ENCODE data around the gene TLCD3A. TPM values are rescaled to one million over a fixed set of nuclear protein-coding genes. Genes with fewer than 3 reads are reported as not detected.
"Not testable (repeated sequence)": the region's sequence is repeated elsewhere in the genome, so short reads cannot be mapped to it uniquely, and the experiment has no call there.

TLCD3A gene
- total and polyA plus RNA-seq, 2 donors: 5.1 to 7.8 TPM

DNA sequence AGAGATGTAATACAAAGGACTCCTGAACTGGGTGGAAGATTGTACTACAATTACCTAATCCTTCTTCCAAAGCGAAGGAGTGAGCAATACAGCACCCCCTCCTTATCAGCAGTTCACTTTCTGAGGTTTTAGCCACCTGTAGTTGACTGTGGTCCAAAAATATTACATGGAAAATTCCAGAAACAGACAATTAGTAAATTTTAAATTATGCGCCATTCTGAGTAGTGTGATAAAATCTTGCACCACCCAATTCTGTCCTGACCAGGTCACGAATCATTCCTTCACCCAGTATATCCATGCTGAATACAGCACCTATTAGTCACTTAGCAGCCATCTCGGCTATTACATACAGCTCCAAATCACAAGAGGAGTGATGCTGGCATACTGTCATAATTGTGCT is 41.0 kb upstream of the TLCD3A start:
- no peak for DNase-seq (ENCODE audit: low read depth in 6 of 9, low spot score in 9 of 9)
- Histone ChIP-seq H3K4me1 (ENCODE audit: control insufficient read depth in 2 of 2, insufficient read depth in 2 of 2, low read length in 2 of 2) (no peaks in the 10 kb centered on the region), H3K27me3 (ENCODE audit: control insufficient read depth in 2 of 2, insufficient read depth in 1 of 2, low read length in 1 of 2) (no peaks in the 10 kb centered on the region), H3K36me3 (ENCODE audit: control insufficient read depth in 2 of 2, insufficient read depth in 2 of 2, low read length in 1 of 2) (peaks cover 26 to 51% of the 10 kb centered on the region in 2 donors), H3K9me3 (ENCODE audit: control insufficient read depth in 2 of 2, insufficient read depth in 1 of 2, low read length in 1 of 2) (no peaks in the 10 kb centered on the region), H3K4me3 (ENCODE audit: low read length in 2 of 2) (no peak overlapping the region), H3K27ac (ENCODE audit: low read depth in 1 of 2, low read length in 1 of 2) (no peak overlapping the region)
- 98% methylated on average over 4 of the region's 4 CpGs for WGBS

DNA sequence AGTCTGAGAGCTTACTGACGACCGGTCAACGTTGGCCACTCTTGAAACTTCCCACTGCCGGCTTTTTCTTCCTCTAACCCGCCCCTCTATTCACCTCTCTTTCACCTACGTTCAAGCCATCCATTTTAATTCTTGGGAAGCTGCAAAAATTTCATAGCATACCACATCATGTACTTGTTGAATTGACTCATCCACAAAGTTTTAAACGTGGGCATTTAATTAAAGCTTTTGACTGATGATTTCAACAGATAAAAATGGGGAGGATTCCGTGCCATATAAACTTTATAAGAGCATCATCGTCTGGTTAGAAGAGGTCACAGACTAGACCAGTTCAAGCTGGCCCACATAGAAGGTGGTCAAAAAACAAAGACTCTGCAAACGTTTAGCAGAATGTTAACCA is 40.3 kb upstream of the TLCD3A start:
- no peak overlapping the region for H3K4me3 ChIP-seq (ENCODE audit: low read length in 2 of 2)
- no peaks in the 10 kb centered on the region for H3K27me3 ChIP-seq (ENCODE audit: control insufficient read depth in 2 of 2, insufficient read depth in 1 of 2, low read length in 1 of 2)
- no peak for DNase-seq (ENCODE audit: low read depth in 6 of 9, low spot score in 9 of 9)
- H3K4me1 ChIP-seq (ENCODE audit: control insufficient read depth in 2 of 2, insufficient read depth in 2 of 2, low read length in 2 of 2): no peaks in the 10 kb centered on the region
- no peak overlapping the region for H3K27ac ChIP-seq (ENCODE audit: low read depth in 1 of 2, low read length in 1 of 2)
- H3K36me3 ChIP-seq (ENCODE audit: control insufficient read depth in 2 of 2, insufficient read depth in 2 of 2, low read length in 1 of 2): peaks cover 33 to 58% of the 10 kb centered on the region in 2 donors
- WGBS: 97% methylated on average over 10 of the region's 10 CpGs
- H3K9me3 ChIP-seq (ENCODE audit: control insufficient read depth in 2 of 2, insufficient read depth in 1 of 2, low read length in 1 of 2): no peaks in the 10 kb centered on the region

GRCh38 chr17:693791-694638 is 38.4 kb upstream of the TLCD3A start:
- Histone ChIP-seq H3K36me3 (ENCODE audit: control insufficient read depth in 2 of 2, insufficient read depth in 2 of 2, low read length in 1 of 2) (peaks cover 43 to 65% of the 10 kb centered on the region in 2 donors), H3K9me3 (ENCODE audit: control insufficient read depth in 2 of 2, insufficient read depth in 1 of 2, low read length in 1 of 2) (no peaks in the 10 kb centered on the region), H3K4me3 (ENCODE audit: low read length in 2 of 2) (no peak overlapping the region), H3K27me3 (ENCODE audit: control insufficient read depth in 2 of 2, insufficient read depth in 1 of 2, low read length in 1 of 2) (no peaks in the 10 kb centered on the region), H3K4me1 (ENCODE audit: control insufficient read depth in 2 of 2, insufficient read depth in 2 of 2, low read length in 2 of 2) (no peaks in the 10 kb centered on the region), H3K27ac (ENCODE audit: low read depth in 1 of 2, low read length in 1 of 2) (no peak overlapping the region)
- 96% methylated on average over 14 of the region's 14 CpGs for WGBS
- no peak for DNase-seq (ENCODE audit: low read depth in 6 of 9, low spot score in 9 of 9)

DNA sequence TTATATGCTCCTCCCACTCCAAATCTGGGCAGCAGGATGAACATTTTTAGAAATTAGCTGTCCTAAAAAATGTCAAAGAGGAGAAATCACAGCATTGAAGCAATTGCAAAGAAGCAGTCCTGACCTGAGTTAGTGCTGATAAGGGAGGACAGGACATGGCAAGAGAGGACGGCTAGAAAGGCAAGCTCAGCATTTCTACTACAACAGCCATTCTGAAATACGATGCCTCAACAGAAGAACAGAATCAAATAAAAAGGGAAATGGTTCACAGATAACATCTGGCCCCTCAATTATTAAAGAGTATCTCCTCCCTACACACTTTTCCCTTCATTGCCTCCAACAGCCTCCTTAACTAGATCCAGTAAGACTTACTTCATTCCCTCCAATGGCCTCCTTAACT is 36.0 kb upstream of the TLCD3A start:
- no peak overlapping the region for H3K27ac ChIP-seq (ENCODE audit: low read depth in 1 of 2, low read length in 1 of 2)
- peaks cover 39 to 51% of the 10 kb centered on the region in 2 donors for H3K36me3 ChIP-seq (ENCODE audit: control insufficient read depth in 2 of 2, insufficient read depth in 2 of 2, low read length in 1 of 2)
- H3K4me1 ChIP-seq (ENCODE audit: control insufficient read depth in 2 of 2, insufficient read depth in 2 of 2, low read length in 2 of 2): no peaks in the 10 kb centered on the region
- no peak for DNase-seq (ENCODE audit: low read depth in 6 of 9, low spot score in 9 of 9)
- no peaks in the 10 kb centered on the region for H3K9me3 ChIP-seq (ENCODE audit: control insufficient read depth in 2 of 2, insufficient read depth in 1 of 2, low read length in 1 of 2)
- over 99% methylated on average over 2 of the region's 2 CpGs for WGBS
- no peaks in the 10 kb centered on the region for H3K27me3 ChIP-seq (ENCODE audit: control insufficient read depth in 2 of 2, insufficient read depth in 1 of 2, low read length in 1 of 2)
- no peak overlapping the region for H3K4me3 ChIP-seq (ENCODE audit: low read length in 2 of 2)

- Histone ChIP-seq H3K9me3 (ENCODE audit: control insufficient read depth in 2 of 2, insufficient read depth in 1 of 2, low read length in 1 of 2) (no peaks in the 10 kb centered on the region), H3K4me3 (ENCODE audit: low read length in 2 of 2) (no peak overlapping the region), H3K4me1 (ENCODE audit: control insufficient read depth in 2 of 2, insufficient read depth in 2 of 2, low read length in 2 of 2) (no peaks in the 10 kb centered on the region), H3K36me3 (ENCODE audit: control insufficient read depth in 2 of 2, insufficient read depth in 2 of 2, low read length in 1 of 2) (peaks cover 44 to 52% of the 10 kb centered on the region in 2 donors), H3K27ac (ENCODE audit: low read depth in 1 of 2, low read length in 1 of 2) (no peak overlapping the region), H3K27me3 (ENCODE audit: control insufficient read depth in 2 of 2, insufficient read depth in 1 of 2, low read length in 1 of 2) (no peaks in the 10 kb centered on the region)
- 93% methylated on average over 8 of the region's 8 CpGs for WGBS
- DNase-seq (ENCODE audit: low read depth in 6 of 9, low spot score in 9 of 9): no peak
Measured at GRCh38 chr17:697682-698081, 34.7 kb upstream of the TLCD3A start.

DNA sequence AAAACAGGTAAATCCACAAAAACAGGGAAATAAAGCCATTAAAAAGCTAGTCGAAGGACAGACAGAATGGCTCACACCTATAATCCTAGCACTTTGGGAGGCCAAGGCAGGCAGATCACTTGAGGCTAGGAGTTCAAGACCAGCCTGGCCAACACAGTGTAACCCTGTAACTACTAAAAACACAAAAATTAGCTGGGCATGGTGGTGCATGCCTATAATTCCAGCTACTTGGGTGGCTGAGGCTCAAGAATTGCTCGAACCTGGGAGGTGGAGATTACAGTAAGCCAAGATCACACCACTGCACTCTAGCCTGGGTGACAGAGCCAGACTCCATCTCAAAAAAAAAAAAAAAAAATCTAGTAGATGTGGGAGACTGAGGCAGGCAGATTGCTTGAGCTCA is 34.3 kb upstream of the TLCD3A start:
- WGBS: 98% methylated on average over 2 of the region's 2 CpGs
- H3K36me3 ChIP-seq (ENCODE audit: control insufficient read depth in 2 of 2, insufficient read depth in 2 of 2, low read length in 1 of 2): peaks cover 44 to 52% of the 10 kb centered on the region in 2 donors
- not testable (repeated sequence) for H3K9me3 ChIP-seq (ENCODE audit: control insufficient read depth in 2 of 2, insufficient read depth in 1 of 2, low read length in 1 of 2); H3K4me3 ChIP-seq (ENCODE audit: low read length in 2 of 2); DNase-seq (ENCODE audit: low read depth in 6 of 9, low spot score in 9 of 9); H3K27ac ChIP-seq (ENCODE audit: low read depth in 1 of 2, low read length in 1 of 2); H3K4me1 ChIP-seq (ENCODE audit: control insufficient read depth in 2 of 2, insufficient read depth in 2 of 2, low read length in 2 of 2); H3K27me3 ChIP-seq (ENCODE audit: control insufficient read depth in 2 of 2, insufficient read depth in 1 of 2, low read length in 1 of 2)

- Histone ChIP-seq H3K9me3 (ENCODE audit: control insufficient read depth in 2 of 2, insufficient read depth in 1 of 2, low read length in 1 of 2) (no peaks in the 10 kb centered on the region), H3K27ac (ENCODE audit: low read depth in 1 of 2, low read length in 1 of 2) (no peak overlapping the region), H3K36me3 (ENCODE audit: control insufficient read depth in 2 of 2, insufficient read depth in 2 of 2, low read length in 1 of 2) (peaks cover 33 to 41% of the 10 kb centered on the region in 2 donors), H3K4me1 (ENCODE audit: control insufficient read depth in 2 of 2, insufficient read depth in 2 of 2, low read length in 2 of 2) (no peaks in the 10 kb centered on the region), H3K4me3 (ENCODE audit: low read length in 2 of 2) (no peak overlapping the region), H3K27me3 (ENCODE audit: control insufficient read depth in 2 of 2, insufficient read depth in 1 of 2, low read length in 1 of 2) (no peaks in the 10 kb centered on the region)
- DNase-seq (ENCODE audit: low read depth in 6 of 9, low spot score in 9 of 9): no peak
- WGBS: 98% methylated on average over 7 of the region's 7 CpGs
Measured at GRCh38 chr17:699345-699744, 33.1 kb upstream of the TLCD3A start.

DNA sequence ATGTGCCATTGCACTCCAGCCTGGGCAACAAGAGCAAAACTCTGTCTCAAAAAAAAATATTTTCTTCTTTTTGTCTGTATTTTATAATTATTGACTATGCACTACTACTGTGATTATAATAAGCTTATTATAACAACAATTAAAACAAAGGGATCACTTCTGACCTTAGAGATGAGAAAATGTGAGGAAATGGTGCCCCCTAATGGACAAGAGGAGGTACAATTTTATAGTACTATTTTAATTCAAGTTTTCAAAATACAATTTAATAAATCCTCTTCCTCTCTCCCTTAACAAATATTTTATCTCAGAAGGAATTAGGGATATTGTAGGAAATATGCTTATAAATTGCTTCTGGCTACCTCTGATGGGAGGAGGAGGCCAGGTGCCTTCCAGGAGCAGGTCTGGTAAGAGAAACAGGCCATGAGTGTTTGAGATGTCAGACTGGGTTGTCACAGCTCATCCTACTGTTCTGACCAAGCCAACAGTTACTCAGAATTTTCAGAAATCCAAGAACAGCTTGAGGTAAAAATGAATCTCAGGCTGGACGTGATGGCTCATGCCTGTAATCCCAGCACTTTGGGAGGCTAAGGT is 31.8 kb upstream of the TLCD3A start:
- no peak overlapping the region for H3K27ac ChIP-seq (ENCODE audit: low read depth in 1 of 2, low read length in 1 of 2)
- H3K9me3 ChIP-seq (ENCODE audit: control insufficient read depth in 2 of 2, insufficient read depth in 1 of 2, low read length in 1 of 2): no peaks in the 10 kb centered on the region
- DNase-seq (ENCODE audit: low read depth in 6 of 9, low spot score in 9 of 9): peak in 4 of 9 donors; percentile 19 to 57 (median 44)
- WGBS: 83% methylated on average over 1 of the region's 1 CpG
- no peaks in the 10 kb centered on the region for H3K27me3 ChIP-seq (ENCODE audit: control insufficient read depth in 2 of 2, insufficient read depth in 1 of 2, low read length in 1 of 2)
- H3K4me1 ChIP-seq (ENCODE audit: control insufficient read depth in 2 of 2, insufficient read depth in 2 of 2, low read length in 2 of 2): no peaks in the 10 kb centered on the region
- peaks cover 30 to 34% of the 10 kb centered on the region in 2 donors for H3K36me3 ChIP-seq (ENCODE audit: control insufficient read depth in 2 of 2, insufficient read depth in 2 of 2, low read length in 1 of 2)
- H3K4me3 ChIP-seq (ENCODE audit: low read length in 2 of 2): no peak overlapping the region

GRCh38 chr17:703081-703875 is 29.1 kb upstream of the TLCD3A start:
- H3K36me3 ChIP-seq (ENCODE audit: control insufficient read depth in 2 of 2, insufficient read depth in 2 of 2, low read length in 1 of 2): peaks cover 20 to 21% of the 10 kb centered on the region in 2 donors
- H3K27ac ChIP-seq (ENCODE audit: low read depth in 1 of 2, low read length in 1 of 2): no peak overlapping the region
- no peaks in the 10 kb centered on the region for H3K9me3 ChIP-seq (ENCODE audit: control insufficient read depth in 2 of 2, insufficient read depth in 1 of 2, low read length in 1 of 2)
- H3K4me3 ChIP-seq (ENCODE audit: low read length in 2 of 2): no peak overlapping the region
- H3K4me1 ChIP-seq (ENCODE audit: control insufficient read depth in 2 of 2, insufficient read depth in 2 of 2, low read length in 2 of 2): no peaks in the 10 kb centered on the region
- 95% methylated on average over 12 of the region's 12 CpGs for WGBS
- no peak for DNase-seq (ENCODE audit: low read depth in 6 of 9, low spot score in 9 of 9)
- H3K27me3 ChIP-seq (ENCODE audit: control insufficient read depth in 2 of 2, insufficient read depth in 1 of 2, low read length in 1 of 2): no peaks in the 10 kb centered on the region
